Heart left ventricle (tissue), 13 donors: ENCODE results near the gene AGBL3.

Source experiments
- POLR2A ChIP-seq, 2 donors: fragments of 450-650 bp; IDR thresholded peaks; one replicate each; pipeline ENCODE4 v1.6.1; 2017; ENCODE audit warnings: antibody characterized with exemption in 2 of 2, mild to moderate bottlenecking in 2 of 2, moderate library complexity in 2 of 2
- TF ChIP-seq, protein P1 (sequence below), 12 donors: fragments of 200-600 bp; sonication (generic) in 4 of 12; IDR thresholded peaks; one replicate each; pipeline versions ENCODE4 v1.5.0 to v1.8.0; 2018 to 2022; ENCODE audit warnings: antibody characterized with exemption in 12 of 12, mild to moderate bottlenecking in 5 of 12
- donor health status: ischemic (EF 13 %, LVEDD 7.1; RV severe dilation, severe dysfunction).
- donor health status: DM: no; HTN: yes; CAD: no.
- donor health status: DM: no; HTN: no; CAD: no.
- donor health status: ischemic (EF 25% LVEDD 6.9; RV normal size, moderate dysfunction).
- donor health status: ischemic (EF 25% LVEDD 5.7; RV mildly dilated, moderate dysfunction).
- donor health status: ischemic (EF 35%, LVEDD 5.7; RV mildly dilated, moderate dysfunction).
- donor health status: nonischemic (EF 11% LVEDD 7.7; RV severe dilation, severe dysfunction).
- donor health status: DM: yes; HTN: yes; CAD: no.
- donor health status: PGD.
- donor health status: ischemic (EF 29% LVEDD 5.4; RV normal size, mild dysfunction).
- donor health status: nonischemic (EF 23%, LVEDD 6.1; RV moderate dilation, normal function).

DNA sequence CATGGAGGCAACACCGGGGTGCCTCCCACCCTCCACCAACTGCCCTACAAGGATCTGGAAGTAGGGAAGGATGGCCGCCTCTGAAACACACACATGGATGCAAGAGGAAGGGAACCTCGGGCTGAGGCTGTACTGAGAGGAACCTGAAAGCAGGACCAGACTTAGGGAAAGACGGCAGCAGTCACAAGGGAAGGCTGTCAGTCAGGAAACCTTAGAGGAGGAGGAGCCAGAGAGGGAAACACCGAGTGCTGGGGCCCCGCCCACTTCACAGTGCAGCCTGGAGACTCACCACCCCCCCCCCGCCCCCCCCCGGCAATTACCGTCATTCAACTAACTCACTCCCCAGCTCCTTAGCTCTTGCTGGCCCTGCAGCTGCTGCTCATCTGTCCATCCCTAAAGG lies 181.7 kb downstream of the AGBL3 start:
- TF ChIP-seq, protein P1, sequence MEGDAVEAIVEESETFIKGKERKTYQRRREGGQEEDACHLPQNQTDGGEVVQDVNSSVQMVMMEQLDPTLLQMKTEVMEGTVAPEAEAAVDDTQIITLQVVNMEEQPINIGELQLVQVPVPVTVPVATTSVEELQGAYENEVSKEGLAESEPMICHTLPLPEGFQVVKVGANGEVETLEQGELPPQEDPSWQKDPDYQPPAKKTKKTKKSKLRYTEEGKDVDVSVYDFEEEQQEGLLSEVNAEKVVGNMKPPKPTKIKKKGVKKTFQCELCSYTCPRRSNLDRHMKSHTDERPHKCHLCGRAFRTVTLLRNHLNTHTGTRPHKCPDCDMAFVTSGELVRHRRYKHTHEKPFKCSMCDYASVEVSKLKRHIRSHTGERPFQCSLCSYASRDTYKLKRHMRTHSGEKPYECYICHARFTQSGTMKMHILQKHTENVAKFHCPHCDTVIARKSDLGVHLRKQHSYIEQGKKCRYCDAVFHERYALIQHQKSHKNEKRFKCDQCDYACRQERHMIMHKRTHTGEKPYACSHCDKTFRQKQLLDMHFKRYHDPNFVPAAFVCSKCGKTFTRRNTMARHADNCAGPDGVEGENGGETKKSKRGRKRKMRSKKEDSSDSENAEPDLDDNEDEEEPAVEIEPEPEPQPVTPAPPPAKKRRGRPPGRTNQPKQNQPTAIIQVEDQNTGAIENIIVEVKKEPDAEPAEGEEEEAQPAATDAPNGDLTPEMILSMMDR (IDR thresholded peaks at IDR 0.05) = no peak
- TF ChIP-seq POLR2A (IDR thresholded peaks at IDR 0.05) = no peak
